Adipocyte (in vitro differentiated cells): ENCODE results near the gene CHSY1.
A peak's percentile ranks its signal among the peaks of the same experiment; 100 is the strongest.

Experiments used
- DNase-seq: peaks from one replicate; pipeline ENCODE4 v3.0.0-alpha.2; 2015; ENCODE audit warnings: low read depth
- H3K27me3 ChIP-seq: replicated peaks from 2 replicates; pipeline ENCODE4 v1.7.0; 2013; ENCODE audit warnings: mild to moderate bottlenecking, low read length, moderate library complexity; ENCODE audit not compliant: control insufficient read depth, insufficient read depth
- H3K36me3 ChIP-seq: 2 replicates; pipeline ENCODE4 v1.7.0; 2013; ENCODE audit warnings: low read length, mild to moderate bottlenecking, moderate library complexity; ENCODE audit not compliant: control insufficient read depth, insufficient read depth, severe bottlenecking
- H3K4me1 ChIP-seq: 2 replicates; pipeline ENCODE4 v1.7.0; 2013; ENCODE audit warnings: mild to moderate bottlenecking, low read length, moderate library complexity; ENCODE audit not compliant: control insufficient read depth, insufficient read depth
- H3K4me3 ChIP-seq: 2 replicates; pipeline ENCODE4 v1.7.0; 2013; ENCODE audit warnings: mild to moderate bottlenecking, low read length, moderate library complexity
- H3K9ac ChIP-seq: 2 replicates; pipeline ENCODE4 v1.7.0; 2013; ENCODE audit warnings: mild to moderate bottlenecking, low read length, moderate library complexity
- H3K9me3 ChIP-seq: 2 replicates; pipeline ENCODE4 v1.7.0; 2013; ENCODE audit warnings: mild to moderate bottlenecking, low read length, moderate library complexity; ENCODE audit not compliant: control insufficient read depth

Gene CHSY1

DNA sequence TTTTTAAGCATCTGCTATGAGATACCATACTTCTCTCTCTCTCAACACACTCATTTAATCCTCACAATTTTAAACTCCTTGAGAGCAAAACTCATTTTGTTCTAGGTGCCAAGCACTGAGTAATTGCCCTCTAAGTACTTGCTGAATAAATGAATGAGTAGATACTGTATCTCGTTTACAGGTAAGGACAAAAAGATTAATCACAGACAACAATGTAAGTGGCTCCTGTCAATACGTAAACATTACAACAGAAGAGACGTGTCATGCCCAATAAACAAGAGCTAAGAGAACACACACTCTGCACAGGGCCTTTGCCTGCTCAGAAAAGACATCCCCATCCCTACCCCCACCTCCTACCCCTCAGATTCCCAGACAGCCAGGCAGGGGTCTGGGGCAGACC, 59.8 kb downstream of the CHSY1 start:
- DNase-seq = no peak
- Histone ChIP-seq H3K9ac (peak overlapping the region; percentile 81), H3K4me3 (no peak overlapping the region), H3K36me3 (no peaks in the 10 kb centered on the region), H3K9me3 (no peaks in the 10 kb centered on the region), H3K27me3 (no peaks in the 10 kb centered on the region), H3K4me1 (peaks cover 56% of the 10 kb centered on the region)

DNA sequence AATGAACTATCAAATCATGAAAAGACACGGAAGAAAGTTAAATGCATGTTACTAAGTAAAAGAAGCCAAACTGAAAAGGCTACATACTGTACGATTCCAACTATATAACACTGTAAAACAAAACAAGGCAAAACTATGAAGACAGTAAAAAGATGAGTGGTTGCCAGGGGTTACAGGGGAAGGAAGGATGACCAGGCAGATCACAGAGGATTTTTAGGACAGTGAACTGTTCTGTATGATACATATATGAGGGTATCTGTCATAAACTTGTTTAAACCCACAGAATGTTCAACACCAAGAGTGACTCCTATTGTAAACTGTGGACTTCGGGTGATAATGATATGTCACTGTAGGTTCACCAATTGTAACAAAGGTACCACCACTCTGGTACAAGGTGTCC, 60.6 kb downstream of the CHSY1 start:
- H3K9me3 ChIP-seq = no peaks in the 10 kb centered on the region
- H3K9ac ChIP-seq = no peak overlapping the region
- H3K36me3 ChIP-seq = no peaks in the 10 kb centered on the region
- no peak overlapping the region for H3K4me3 ChIP-seq
- H3K4me1 ChIP-seq = peaks cover 56% of the 10 kb centered on the region
- no peak for DNase-seq
- no peaks in the 10 kb centered on the region for H3K27me3 ChIP-seq

DNA sequence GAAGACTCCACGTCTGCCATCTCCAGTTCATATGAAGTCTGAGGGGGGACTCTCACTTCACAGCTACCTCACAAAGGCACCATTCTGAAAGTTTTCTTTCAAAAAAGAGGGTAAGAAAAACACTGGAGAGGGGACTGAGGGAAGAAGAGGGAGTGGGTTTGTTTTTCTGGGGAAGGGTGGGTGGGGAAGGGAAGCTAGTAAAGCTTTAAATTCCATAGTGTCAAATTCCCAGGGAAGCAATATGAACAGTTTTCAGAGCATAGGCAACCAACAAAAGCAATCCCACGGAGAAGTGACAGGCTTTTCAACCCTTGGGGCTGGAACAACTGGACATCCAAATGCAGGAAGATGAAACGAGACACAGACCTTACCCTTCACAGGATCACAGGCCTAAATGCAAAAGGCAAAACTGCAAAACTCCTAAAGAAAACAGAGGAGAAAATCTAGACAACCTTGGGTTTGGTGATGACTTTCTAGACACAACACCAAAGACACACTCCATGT, 61.7 kb downstream of the CHSY1 start:
- H3K9me3 ChIP-seq = no peaks in the 10 kb centered on the region
- H3K4me1 ChIP-seq = peaks cover 56% of the 10 kb centered on the region
- no peaks in the 10 kb centered on the region for H3K36me3 ChIP-seq
- H3K9ac ChIP-seq = no peak overlapping the region
- no peak for DNase-seq
- no peaks in the 10 kb centered on the region for H3K27me3 ChIP-seq
- no peak overlapping the region for H3K4me3 ChIP-seq

DNA sequence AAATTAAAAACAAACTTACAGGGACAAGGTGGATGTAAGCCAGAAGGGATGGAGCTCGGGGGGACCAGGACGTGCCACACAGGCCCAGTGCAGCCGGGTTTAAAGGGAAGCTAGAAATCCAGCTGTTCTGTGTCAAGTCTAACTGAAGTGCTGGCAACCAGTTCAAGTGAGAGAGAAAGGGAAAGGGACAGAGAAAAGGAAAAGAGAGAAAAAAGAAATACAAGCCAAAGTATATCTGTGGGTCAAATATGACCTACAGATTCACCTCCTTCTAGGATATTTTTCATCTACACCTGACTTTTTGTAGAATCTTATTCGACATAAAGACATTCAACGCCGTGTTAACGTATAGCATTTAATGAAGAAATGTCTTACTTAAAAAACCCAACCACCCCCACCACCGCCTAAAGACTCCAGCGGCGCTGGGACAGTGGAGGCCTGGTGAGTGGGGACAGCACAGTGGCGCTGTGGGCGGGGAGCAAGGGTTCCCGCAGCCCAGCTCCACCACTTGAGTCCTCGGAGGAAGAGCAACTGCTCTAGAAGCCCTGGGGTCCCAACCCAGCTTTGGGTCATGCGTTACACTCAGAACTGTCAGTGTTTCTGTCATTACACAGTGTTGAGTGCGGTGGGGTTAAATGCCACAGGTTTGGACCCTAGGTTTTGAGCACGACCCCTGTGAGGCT, 62.3 kb downstream of the CHSY1 start:
- Histone ChIP-seq H3K9ac (peak overlapping the region; percentile 11), H3K4me3 (no peak overlapping the region), H3K9me3 (no peaks in the 10 kb centered on the region), H3K36me3 (no peaks in the 10 kb centered on the region), H3K27me3 (no peaks in the 10 kb centered on the region), H3K4me1 (peaks cover 53% of the 10 kb centered on the region)
- DNase-seq = no peak

DNA sequence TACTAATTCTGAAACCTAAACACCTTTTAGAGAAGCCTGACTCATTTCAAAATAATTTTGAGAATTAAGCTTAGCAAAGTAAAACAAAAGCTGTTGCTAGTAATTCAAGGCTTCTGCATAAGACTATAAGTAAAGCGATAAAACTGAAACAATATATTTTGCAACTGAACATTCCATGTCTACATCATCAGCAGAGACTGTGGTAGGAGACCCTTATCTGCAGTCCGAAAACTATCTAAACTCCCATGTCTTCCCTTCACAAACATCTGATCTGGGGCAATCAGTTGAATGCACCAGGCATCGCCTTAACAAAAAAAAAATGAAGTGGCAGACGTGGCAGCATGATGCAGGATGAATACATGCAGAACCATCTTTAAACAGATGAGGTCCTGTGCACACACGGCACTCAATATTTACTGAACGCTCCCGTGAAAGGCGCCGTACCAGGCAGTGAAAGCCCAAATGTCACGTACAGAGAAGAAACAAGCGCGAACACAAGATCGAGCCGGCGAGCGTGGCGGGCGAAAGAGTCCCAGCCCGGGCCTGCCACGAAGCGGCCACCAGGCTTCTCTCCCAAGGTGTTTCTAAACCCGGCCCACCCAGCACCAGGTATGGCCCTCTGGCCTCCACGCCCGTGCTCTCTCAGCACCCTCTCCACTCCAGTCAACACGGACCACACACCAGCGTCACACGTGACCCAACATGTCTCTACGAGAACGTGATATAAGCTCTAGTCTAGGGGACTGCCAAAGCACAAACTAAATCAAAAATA, 63.0 kb downstream of the CHSY1 start:
- peak overlapping the region; percentile 11 for H3K9ac ChIP-seq
- no peaks in the 10 kb centered on the region for H3K9me3 ChIP-seq
- peak; percentile 74 for DNase-seq
- H3K4me1 ChIP-seq = peaks cover 46% of the 10 kb centered on the region
- H3K36me3 ChIP-seq = no peaks in the 10 kb centered on the region
- no peaks in the 10 kb centered on the region for H3K27me3 ChIP-seq
- peak overlapping the region; percentile 73 for H3K4me3 ChIP-seq

DNA sequence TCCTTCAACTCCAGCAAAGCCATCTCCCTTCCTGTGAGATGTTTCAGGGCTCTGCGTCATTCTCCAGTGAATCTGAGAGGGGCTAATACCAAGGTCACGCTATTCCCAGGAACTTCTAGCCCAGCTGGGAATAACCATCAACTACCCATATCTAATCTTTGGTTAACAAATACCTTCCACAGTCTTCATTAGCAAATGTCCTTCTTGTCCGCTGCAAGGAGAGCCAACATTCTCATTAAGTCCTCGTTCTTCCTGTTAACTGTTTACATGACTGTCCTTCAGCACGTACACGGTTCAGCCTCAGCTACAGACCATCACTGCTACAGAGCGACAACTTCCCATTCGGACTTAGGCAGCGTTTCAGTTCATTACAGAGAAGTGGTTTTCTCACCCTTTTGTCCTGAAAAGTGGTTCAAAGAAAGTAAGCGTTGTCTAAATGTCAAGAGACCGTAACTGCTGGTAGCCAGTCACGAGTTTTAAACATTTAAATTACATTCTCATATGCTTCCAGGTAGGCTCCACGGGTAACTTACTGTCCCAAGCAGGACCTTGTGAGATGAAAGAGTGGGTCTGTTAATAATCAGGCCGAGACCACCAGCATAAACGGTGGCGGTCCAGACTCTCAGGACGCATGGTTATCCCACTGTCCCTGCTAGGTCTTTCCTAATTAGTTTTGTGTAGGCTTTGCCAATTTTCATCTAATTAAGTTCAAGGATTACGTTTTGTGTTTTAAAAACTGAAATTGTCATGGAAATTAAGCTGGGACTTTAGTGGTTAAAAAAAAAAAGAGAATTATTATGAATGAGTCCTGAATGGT, 63.8 kb downstream of the CHSY1 start:
- Histone ChIP-seq H3K4me1 (peaks cover 38% of the 10 kb centered on the region), H3K4me3 (peak overlapping the region; percentile 73), H3K27me3 (no peaks in the 10 kb centered on the region), H3K9ac (peak overlapping the region; percentile 63), H3K9me3 (no peaks in the 10 kb centered on the region), H3K36me3 (no peaks in the 10 kb centered on the region)
- peak; percentile 79 for DNase-seq

DNA sequence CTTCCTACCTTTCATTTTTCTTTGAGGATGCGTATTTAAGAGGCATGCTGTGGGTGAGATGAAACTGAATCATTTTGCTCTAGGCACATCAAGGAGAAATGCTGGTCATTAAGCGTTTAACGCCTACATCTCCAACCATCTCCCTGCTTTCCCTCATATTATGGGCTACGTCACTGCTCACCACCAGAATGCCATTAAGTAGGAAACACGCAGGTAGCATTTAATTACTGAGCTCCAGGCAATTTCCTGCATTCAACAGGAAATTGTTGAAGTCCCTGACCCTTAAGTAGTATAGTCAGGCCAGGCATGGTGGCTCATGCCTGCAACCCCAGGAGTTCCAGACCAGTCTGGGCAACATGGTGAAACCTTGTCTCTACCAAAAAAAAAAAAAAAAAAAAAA, 66.1 kb downstream of the CHSY1 start:
- Histone ChIP-seq H3K36me3 (peaks cover 3% of the 10 kb centered on the region), H3K4me3 (no peak overlapping the region), H3K9ac (no peak overlapping the region), H3K9me3 (no peaks in the 10 kb centered on the region), H3K27me3 (no peaks in the 10 kb centered on the region), H3K4me1 (peaks cover 21% of the 10 kb centered on the region)
- DNase-seq = no peak

DNA sequence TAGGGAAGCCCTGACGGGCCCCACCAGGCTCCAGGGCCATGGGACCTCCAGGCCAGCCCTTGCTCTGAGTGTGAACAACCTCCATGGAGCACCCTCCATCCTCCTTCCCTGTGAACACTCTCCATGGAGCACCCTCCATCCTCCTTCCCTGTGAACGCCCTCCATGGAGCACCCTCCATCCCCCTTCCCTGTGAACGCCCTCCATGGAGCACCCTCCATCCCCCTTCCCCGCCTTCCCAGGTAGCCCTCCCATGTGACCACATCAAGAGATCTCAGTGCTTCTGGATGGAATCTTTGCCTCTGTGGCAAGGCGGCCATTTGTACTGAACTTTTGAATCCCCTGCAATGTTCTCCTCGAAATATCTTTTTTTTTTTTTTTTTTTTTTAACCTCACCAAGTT, 66.5 kb downstream of the CHSY1 start:
- no peak for DNase-seq
- H3K4me3 ChIP-seq = no peak overlapping the region
- H3K27me3 ChIP-seq = no peaks in the 10 kb centered on the region
- no peaks in the 10 kb centered on the region for H3K9me3 ChIP-seq
- peaks cover 18% of the 10 kb centered on the region for H3K4me1 ChIP-seq
- H3K36me3 ChIP-seq = peaks cover 3% of the 10 kb centered on the region
- H3K9ac ChIP-seq = no peak overlapping the region

DNA sequence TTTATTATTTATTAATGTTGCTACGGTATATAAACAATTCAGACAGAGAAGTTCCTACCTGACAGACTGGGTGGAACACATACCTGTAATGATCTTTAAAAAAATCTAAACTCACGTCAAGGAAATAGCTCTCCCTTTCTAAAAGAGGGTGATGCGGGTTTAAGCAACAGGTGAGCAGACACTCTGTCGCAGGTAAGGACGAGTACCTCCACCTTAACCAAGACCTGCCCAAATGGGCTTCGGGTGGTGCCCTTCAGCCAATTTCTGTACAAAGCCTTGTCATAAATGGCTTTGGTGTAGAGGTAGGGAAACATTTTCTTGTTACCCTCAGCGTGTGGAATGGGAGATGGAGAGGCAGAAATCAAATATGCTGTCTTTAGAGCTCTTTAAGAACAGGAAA, 67.0 kb downstream of the CHSY1 start:
- Histone ChIP-seq H3K27me3 (no peaks in the 10 kb centered on the region), H3K9ac (no peak overlapping the region), H3K9me3 (no peaks in the 10 kb centered on the region), H3K4me3 (no peak overlapping the region), H3K36me3 (peaks cover 3% of the 10 kb centered on the region), H3K4me1 (peaks cover 17% of the 10 kb centered on the region)
- no peak for DNase-seq

DNA sequence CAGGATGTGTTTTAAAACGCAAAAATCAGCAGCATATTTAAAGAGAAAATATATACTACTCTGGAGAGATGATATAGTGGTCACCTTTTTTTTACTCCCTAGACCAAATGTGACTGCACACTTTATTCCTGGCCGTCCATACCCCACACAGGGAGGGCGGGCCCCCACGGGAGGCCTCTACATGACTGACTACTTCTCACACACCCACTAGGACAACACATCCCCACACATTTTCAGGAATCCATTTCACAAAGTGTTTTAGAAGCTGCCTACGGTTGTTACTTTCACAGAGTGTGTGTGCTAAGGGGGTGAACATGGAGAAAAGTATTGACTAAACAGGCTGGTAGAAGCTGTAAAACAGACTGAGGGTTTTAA, 67.9 kb downstream of the CHSY1 start:
- Histone ChIP-seq H3K9ac (no peak overlapping the region), H3K9me3 (no peaks in the 10 kb centered on the region), H3K4me3 (no peak overlapping the region), H3K4me1 (peaks cover 15% of the 10 kb centered on the region), H3K27me3 (no peaks in the 10 kb centered on the region), H3K36me3 (peaks cover 3% of the 10 kb centered on the region)
- DNase-seq = no peak
